GM12878 (cell line): ENCODE measurements around the gene MAD2L2. TPM values are rescaled to one million over a fixed set of nuclear protein-coding genes. Genes with fewer than 3 reads are reported as not detected.

Experiments
- ATAC-seq: fragments of 200-7000 bp; cut with Tn5 transposase; 3 replicates; pipeline ENCODE4 v1.9.1; 2020; ENCODE audit warnings: mild to moderate bottlenecking, moderate library complexity
- BruUV-seq: library from RNA; stranded (reverse); fragments of 400-500 nt; replicated peaks from 2 replicates; lab custom pipeline; 2021; lab: Mats Ljungman, UMichigan
- CTCF ChIA-PET: fragments of 300-600 bp; sonication (Branson Sonifier 250); formaldehyde crosslinking; extraction: SDS; loops from one replicate; lab custom pipeline; 2021; ENCODE audit warnings: inconsistent platforms; lab: Yijun Ruan, JAX
- POLR2A ChIA-PET: fragments of 350-600 bp; formaldehyde crosslinking; extraction: SDS; loops from one replicate; lab custom pipeline; 2021; ENCODE audit warnings: inconsistent platforms; lab: Charles Lee
- RAD21 ChIA-PET: fragments of 300-600 bp; sonication (Branson Sonifier 250); formaldehyde crosslinking; loops from one replicate; lab custom pipeline; 2023; ENCODE audit warnings: antibody characterized with exemption; ENCODE audit not compliant: unreplicated experiment; lab: Charles Lee
- SMC1A ChIA-PET: fragments of 300-600 bp; sonication (Branson Sonifier 250); formaldehyde crosslinking; loops from one replicate; lab custom pipeline; 2023; ENCODE audit not compliant: unreplicated experiment, uncharacterized antibody; lab: Charles Lee
- DNase-seq: peaks from one replicate; pipeline ENCODE4 v3.0.0-alpha.2; 2011; ENCODE audit warnings: low read depth, low spot score
- FAIRE-seq: peaks from 3 replicates; lab custom pipeline; 2011; peaks lifted over from hg19 to GRCh38; lab: Jason Lieb, UNC
- H2AFZ ChIP-seq: 2 replicates; pipeline ENCODE4 v1.6.0; 2011; ENCODE audit warnings: low read depth, low read length, control low read depth; ENCODE audit not compliant: control insufficient read depth
- H3K27ac ChIP-seq: 2 replicates; pipeline ENCODE4 v1.5.1; 2011; ENCODE audit warnings: control low read depth; ENCODE audit not compliant: control insufficient read depth, insufficient read depth
- H3K27me3 ChIP-seq, 2 experiments: replicated peaks in 1 of 2; 2 replicates each; pipeline versions ENCODE4 v1.6.0 to v1.6.1; 2011; ENCODE audit warnings: low read length in 1 of 2; ENCODE audit not compliant: control insufficient read depth in 2 of 2, insufficient read depth in 2 of 2
- H3K36me3 ChIP-seq, 2 experiments: 2 replicates each; pipeline ENCODE4 v1.5.1; 2011; ENCODE audit warnings: low read length in 1 of 2; ENCODE audit not compliant: control insufficient read depth in 2 of 2, insufficient read depth in 2 of 2
- H3K4me1 ChIP-seq: 2 replicates; pipeline ENCODE4 v1.6.1; 2011; ENCODE audit warnings: mild to moderate bottlenecking, low read length, moderate library complexity, mixed read lengths; ENCODE audit not compliant: control insufficient read depth, insufficient read depth
- H3K4me2 ChIP-seq: 2 replicates; pipeline ENCODE4 v1.6.0; 2011; ENCODE audit warnings: control low read depth; ENCODE audit not compliant: control insufficient read depth, insufficient read depth
- H3K4me3 ChIP-seq: fragments of 200-600 bp; sonication (generic); 2 replicates; pipeline ENCODE4 v1.5.1; 2016
- H3K79me2 ChIP-seq: 2 replicates; pipeline ENCODE4 v1.6.0; 2011; ENCODE audit warnings: low read length; ENCODE audit not compliant: control insufficient read depth, insufficient read depth
- H3K9ac ChIP-seq: 2 replicates; pipeline ENCODE4 v1.8.0; 2011; ENCODE audit warnings: low read length, control low read depth, mixed read lengths; ENCODE audit not compliant: control insufficient read depth, insufficient read depth
- H3K9me3 ChIP-seq: replicated peaks from 3 replicates; pipeline ENCODE4 v1.5.1; 2011; ENCODE audit warnings: mild to moderate bottlenecking, low read length; ENCODE audit not compliant: control insufficient read depth, insufficient read depth
- H4K20me1 ChIP-seq: 2 replicates; pipeline ENCODE4 v1.6.0; 2011; ENCODE audit not compliant: control insufficient read depth, insufficient read depth
- BACH1 ChIP-seq: fragments of 450-650 bp; IDR thresholded peaks from 2 replicates; pipeline ENCODE4 v1.6.1; 2017; ENCODE audit warnings: mild to moderate bottlenecking, borderline replicate concordance
- BHLHE40 ChIP-seq, 2 experiments: fragments of 450-650 bp in 1 of 2; IDR thresholded peaks; 2 replicates each; pipeline ENCODE4 v1.6.1; 2011 to 2017; ENCODE audit warnings: low read depth in 2 of 2, borderline replicate concordance in 1 of 2, improper control_type of control experiment in 1 of 2, low read length in 1 of 2, mild to moderate bottlenecking in 1 of 2
- BRCA1 ChIP-seq: IDR thresholded peaks from 2 replicates; pipeline ENCODE4 v1.6.1; 2011; ENCODE audit warnings: low read depth, low read length, improper control_type of control experiment
- EZH2 ChIP-seq: IDR thresholded peaks from 2 replicates; pipeline ENCODE4 v1.6.1; 2012; ENCODE audit warnings: low read depth, mild to moderate bottlenecking, control low read depth, inconsistent platforms, low read length, borderline replicate concordance; ENCODE audit not compliant: control insufficient read depth
- KAT2A ChIP-seq: conservative IDR thresholded peaks from 2 replicates; pipeline ENCODE4 v1.6.1; 2011; ENCODE audit warnings: low read depth, low read length; ENCODE audit not compliant: control insufficient read depth
- KDM1A ChIP-seq: fragments of 200-600 bp; sonication (generic); IDR thresholded peaks from 2 replicates; pipeline ENCODE4 v1.6.1; 2016; ENCODE audit warnings: borderline replicate concordance
- MYC ChIP-seq: IDR thresholded peaks from 2 replicates; pipeline ENCODE4 v1.6.1; 2011; ENCODE audit warnings: mild to moderate bottlenecking, low read length, moderate library complexity, inconsistent platforms; ENCODE audit not compliant: insufficient read depth, insufficient replicate concordance, insufficient read length, severe bottlenecking
- NBN ChIP-seq: fragments of 450-650 bp; IDR thresholded peaks from 2 replicates; pipeline ENCODE4 v1.6.1; 2016
- NRF1 ChIP-seq: conservative IDR thresholded peaks from 2 replicates; pipeline ENCODE4 v1.6.1; 2011; ENCODE audit warnings: mild to moderate bottlenecking, low read depth, low read length, improper control_type of control experiment
- RAD21 ChIP-seq: IDR thresholded peaks from 2 replicates; pipeline ENCODE4 v1.6.1; 2011; ENCODE audit warnings: mild to moderate bottlenecking, low read depth, low read length, moderate library complexity; ENCODE audit not compliant: insufficient read depth
- RBBP5 ChIP-seq: fragments of 200-600 bp; sonication (generic); conservative IDR thresholded peaks from 2 replicates; pipeline ENCODE4 v1.6.1; 2016
- SIN3A ChIP-seq: IDR thresholded peaks from 2 replicates; pipeline ENCODE4 v1.6.1; 2012; ENCODE audit warnings: low read depth, low read length, improper control_type of control experiment
- SIX5 ChIP-seq: IDR thresholded peaks from 2 replicates; pipeline ENCODE4 v1.6.1; 2011; ENCODE audit warnings: mild to moderate bottlenecking, low read depth, low read length, moderate library complexity; ENCODE audit not compliant: severe bottlenecking
- SREBF1 ChIP-seq: IDR thresholded peaks from 2 replicates; pipeline ENCODE4 v1.6.1; 2012; ENCODE audit warnings: mild to moderate bottlenecking, low read length
- ZNF274 ChIP-seq: IDR thresholded peaks from one replicate; pipeline ENCODE4 v1.8.0; 2011; ENCODE audit not compliant: insufficient read length, insufficient read depth
- WGBS: methylation state at CpG from one replicate; pipeline ENCODE4 v1.1.6; 2016; ENCODE audit warnings: low lambda C conversion rate; ENCODE audit not compliant: insufficient replicate concordance, insufficient coverage; ENCODE audit errors: missing lambda C conversion rate; 5-methylcytosine and 5-hydroxymethylcytosine counted together
- in situ Hi-C: fragments of 300-500 bp; cut with MboI; formaldehyde crosslinking; loops from 9 replicates; pipeline ENCODE4 v1.14.3; 2018; ENCODE audit warnings: mixed read lengths
- intact Hi-C: fragments of 100-400 bp; cut with micrococcal nuclease; formaldehyde crosslinking; loops from one replicate; pipeline ENCODE4 v1.14.2; 2022; ENCODE audit not compliant: unreplicated experiment
- polyA plus RNA-seq, 11 experiments: library from polyadenylated mRNA; depleted of rRNA in 4 of 11; unstranded in 6 of 11; stranded (reverse) in 5 of 11; fragments of >200 nt; fragmentation: Nextera tagmentation in 4 of 11; fragmentation: Illumina TruSeq in 1 of 11; extraction: Ambion mirVana in 4 of 11; extraction: Trizol in 1 of 11; gene quantifications; 1 replicate in 1 of 11; 2 replicates in 10 of 11; pipeline versions ENCODE4 v1.2.1 to v1.2.3, GENCODE V29; 2011 to 2016; ENCODE audit warnings: inconsistent platforms in 2 of 11, missing spikeins in 2 of 11, low read depth in 1 of 11
- total RNA-seq, 4 experiments: library from RNA; depleted of rRNA in 3 of 4; stranded (reverse); fragments of >200 nt in 3 of 4; fragmentation: Illumina TruSeq in 1 of 4; extraction: Trizol in 1 of 4; gene quantifications; 2 replicates each; pipeline versions ENCODE4 v1.2.1 to v1.2.3, GENCODE V29; 2013 to 2021
- TF ChIP-seq, protein P1 (sequence below): fragments of 450-650 bp; IDR thresholded peaks from 2 replicates; pipeline ENCODE4 v1.6.1; 2017; ENCODE audit warnings: borderline replicate concordance
- TF ChIP-seq, protein P2 (sequence below): fragments of 450-650 bp; IDR thresholded peaks from 2 replicates; pipeline ENCODE4 v1.6.1; 2018; ENCODE audit warnings: borderline replicate concordance, mild to moderate bottlenecking; ENCODE audit not compliant: partially characterized antibody
- TF ChIP-seq, protein P3 (sequence below): IDR thresholded peaks from 2 replicates; pipeline ENCODE4 v1.6.1; 2012; ENCODE audit warnings: low read length, inconsistent platforms
- TF ChIP-seq, protein P4 (sequence below): fragments of 450-650 bp; IDR thresholded peaks from 2 replicates; pipeline ENCODE4 v1.6.1; 2017; ENCODE audit warnings: mild to moderate bottlenecking, low read depth, inconsistent platforms; ENCODE audit not compliant: poor library complexity, severe bottlenecking

The MAD2L2 gene
- total and polyA plus RNA-seq, 10 of the 15 experiments (the other 5 are each of a cell fraction or from before 2014, with no cell fraction given) = 3.5 to 95.0 (median 53.2) TPM

DNA sequence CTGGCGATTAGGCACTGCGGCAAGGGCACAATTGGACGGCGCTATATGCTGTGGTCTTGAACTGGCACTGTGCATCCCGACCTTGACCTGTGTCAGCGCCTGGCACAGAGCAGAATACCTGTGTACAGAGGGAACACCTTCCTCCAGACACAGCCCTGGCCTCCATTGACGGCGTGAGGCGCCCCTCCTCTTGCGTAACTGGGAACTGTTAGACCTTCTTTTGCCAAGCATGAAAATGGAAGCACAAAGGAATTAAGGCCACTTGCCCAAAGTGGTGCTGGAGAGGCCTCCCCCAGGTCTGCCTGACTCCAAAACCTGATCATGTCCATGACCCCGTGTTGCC, 48.2 kb upstream of the MAD2L2 start:
- WGBS = 87% methylated on average over 11 of the region's 11 CpGs
- TF ChIP-seq BRCA1 (no peak), BHLHE40 (IDR thresholded peaks at IDR 0.05; ENCODE audit: borderline replicate concordance in 1 of 2, low read depth in 2 of 2, low read length in 1 of 2) (no peak), NBN (no peak), ZNF274 (no peak), KDM1A (no peak), SIN3A (no peak), MYC (no peak), RBBP5 (no peak), RAD21 (no peak), SREBF1 (no peak), NRF1 (no peak), BACH1 (no peak), SIX5 (no peak), KAT2A (no peak), EZH2 (no peak)
- TF ChIP-seq, protein P1, sequence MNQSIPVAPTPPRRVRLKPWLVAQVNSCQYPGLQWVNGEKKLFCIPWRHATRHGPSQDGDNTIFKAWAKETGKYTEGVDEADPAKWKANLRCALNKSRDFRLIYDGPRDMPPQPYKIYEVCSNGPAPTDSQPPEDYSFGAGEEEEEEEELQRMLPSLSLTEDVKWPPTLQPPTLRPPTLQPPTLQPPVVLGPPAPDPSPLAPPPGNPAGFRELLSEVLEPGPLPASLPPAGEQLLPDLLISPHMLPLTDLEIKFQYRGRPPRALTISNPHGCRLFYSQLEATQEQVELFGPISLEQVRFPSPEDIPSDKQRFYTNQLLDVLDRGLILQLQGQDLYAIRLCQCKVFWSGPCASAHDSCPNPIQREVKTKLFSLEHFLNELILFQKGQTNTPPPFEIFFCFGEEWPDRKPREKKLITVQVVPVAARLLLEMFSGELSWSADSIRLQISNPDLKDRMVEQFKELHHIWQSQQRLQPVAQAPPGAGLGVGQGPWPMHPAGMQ = no peak
- TF ChIP-seq, protein P2, sequence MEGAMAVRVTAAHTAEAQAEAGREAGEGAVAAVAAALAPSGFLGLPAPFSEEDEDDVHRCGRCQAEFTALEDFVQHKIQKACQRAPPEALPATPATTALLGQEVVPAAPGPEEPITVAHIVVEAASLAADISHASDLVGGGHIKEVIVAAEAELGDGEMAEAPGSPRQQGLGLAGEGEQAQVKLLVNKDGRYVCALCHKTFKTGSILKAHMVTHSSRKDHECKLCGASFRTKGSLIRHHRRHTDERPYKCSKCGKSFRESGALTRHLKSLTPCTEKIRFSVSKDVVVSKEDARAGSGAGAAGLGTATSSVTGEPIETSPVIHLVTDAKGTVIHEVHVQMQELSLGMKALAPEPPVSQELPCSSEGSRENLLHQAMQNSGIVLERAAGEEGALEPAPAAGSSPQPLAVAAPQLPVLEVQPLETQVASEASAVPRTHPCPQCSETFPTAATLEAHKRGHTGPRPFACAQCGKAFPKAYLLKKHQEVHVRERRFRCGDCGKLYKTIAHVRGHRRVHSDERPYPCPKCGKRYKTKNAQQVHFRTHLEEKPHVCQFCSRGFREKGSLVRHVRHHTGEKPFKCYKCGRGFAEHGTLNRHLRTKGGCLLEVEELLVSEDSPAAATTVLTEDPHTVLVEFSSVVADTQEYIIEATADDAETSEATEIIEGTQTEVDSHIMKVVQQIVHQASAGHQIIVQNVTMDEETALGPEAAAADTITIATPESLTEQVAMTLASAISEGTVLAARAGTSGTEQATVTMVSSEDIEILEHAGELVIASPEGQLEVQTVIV = no peak
- TF ChIP-seq, protein P3, sequence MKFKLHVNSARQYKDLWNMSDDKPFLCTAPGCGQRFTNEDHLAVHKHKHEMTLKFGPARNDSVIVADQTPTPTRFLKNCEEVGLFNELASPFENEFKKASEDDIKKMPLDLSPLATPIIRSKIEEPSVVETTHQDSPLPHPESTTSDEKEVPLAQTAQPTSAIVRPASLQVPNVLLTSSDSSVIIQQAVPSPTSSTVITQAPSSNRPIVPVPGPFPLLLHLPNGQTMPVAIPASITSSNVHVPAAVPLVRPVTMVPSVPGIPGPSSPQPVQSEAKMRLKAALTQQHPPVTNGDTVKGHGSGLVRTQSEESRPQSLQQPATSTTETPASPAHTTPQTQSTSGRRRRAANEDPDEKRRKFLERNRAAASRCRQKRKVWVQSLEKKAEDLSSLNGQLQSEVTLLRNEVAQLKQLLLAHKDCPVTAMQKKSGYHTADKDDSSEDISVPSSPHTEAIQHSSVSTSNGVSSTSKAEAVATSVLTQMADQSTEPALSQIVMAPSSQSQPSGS = no peak
- TF ChIP-seq, protein P4, sequence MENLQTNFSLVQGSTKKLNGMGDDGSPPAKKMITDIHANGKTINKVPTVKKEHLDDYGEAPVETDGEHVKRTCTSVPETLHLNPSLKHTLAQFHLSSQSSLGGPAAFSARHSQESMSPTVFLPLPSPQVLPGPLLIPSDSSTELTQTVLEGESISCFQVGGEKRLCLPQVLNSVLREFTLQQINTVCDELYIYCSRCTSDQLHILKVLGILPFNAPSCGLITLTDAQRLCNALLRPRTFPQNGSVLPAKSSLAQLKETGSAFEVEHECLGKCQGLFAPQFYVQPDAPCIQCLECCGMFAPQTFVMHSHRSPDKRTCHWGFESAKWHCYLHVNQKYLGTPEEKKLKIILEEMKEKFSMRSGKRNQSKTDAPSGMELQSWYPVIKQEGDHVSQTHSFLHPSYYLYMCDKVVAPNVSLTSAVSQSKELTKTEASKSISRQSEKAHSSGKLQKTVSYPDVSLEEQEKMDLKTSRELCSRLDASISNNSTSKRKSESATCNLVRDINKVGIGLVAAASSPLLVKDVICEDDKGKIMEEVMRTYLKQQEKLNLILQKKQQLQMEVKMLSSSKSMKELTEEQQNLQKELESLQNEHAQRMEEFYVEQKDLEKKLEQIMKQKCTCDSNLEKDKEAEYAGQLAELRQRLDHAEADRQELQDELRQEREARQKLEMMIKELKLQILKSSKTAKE = no peak

More for the DNA sequence above, 48.2 kb upstream of the MAD2L2 start:
- H3K79me2 ChIP-seq = no peaks in the 10 kb centered on the region
- no peak overlapping the region for H2AFZ ChIP-seq
- DNase-seq (no peak), ATAC-seq (no peak), FAIRE-seq (no peak)
- H3K36me3 ChIP-seq = no peaks in the 10 kb centered on the region
- ChIA-PET POLR2A (no interaction called here), CTCF (interaction anchor here (0.6 kb wide), 1 partner anchor 488 kb away, joined by 4 read pairs; no protein-coding TSS in a partner anchor), RAD21 (no interaction called here), SMC1A (no interaction called here)
- peaks cover 10% of the 10 kb centered on the region for H3K4me1 ChIP-seq
- no TSS peak for BruUV-seq
- intact Hi-C loops (no loop called here), in situ Hi-C loops (no loop called here)
- no peaks in the 10 kb centered on the region for H4K20me1 ChIP-seq
- no peaks in the 10 kb centered on the region for H3K27me3 ChIP-seq
- no peak overlapping the region for H3K9ac ChIP-seq
- H3K4me3 ChIP-seq = no peak overlapping the region
- no peak overlapping the region for H3K4me2 ChIP-seq
- H3K9me3 ChIP-seq = no peaks in the 10 kb centered on the region
- no peak overlapping the region for H3K27ac ChIP-seq
